Measurements from ENCODE around the gene TUBGCP6. TPM values are rescaled to one million over a fixed set of nuclear protein-coding genes. Genes with fewer than 3 reads are reported as not detected.

Gene TUBGCP6
- total and polyA plus RNA-seq, 8 donors = 37.8 to 112 (median 50.2) TPM

DNA sequence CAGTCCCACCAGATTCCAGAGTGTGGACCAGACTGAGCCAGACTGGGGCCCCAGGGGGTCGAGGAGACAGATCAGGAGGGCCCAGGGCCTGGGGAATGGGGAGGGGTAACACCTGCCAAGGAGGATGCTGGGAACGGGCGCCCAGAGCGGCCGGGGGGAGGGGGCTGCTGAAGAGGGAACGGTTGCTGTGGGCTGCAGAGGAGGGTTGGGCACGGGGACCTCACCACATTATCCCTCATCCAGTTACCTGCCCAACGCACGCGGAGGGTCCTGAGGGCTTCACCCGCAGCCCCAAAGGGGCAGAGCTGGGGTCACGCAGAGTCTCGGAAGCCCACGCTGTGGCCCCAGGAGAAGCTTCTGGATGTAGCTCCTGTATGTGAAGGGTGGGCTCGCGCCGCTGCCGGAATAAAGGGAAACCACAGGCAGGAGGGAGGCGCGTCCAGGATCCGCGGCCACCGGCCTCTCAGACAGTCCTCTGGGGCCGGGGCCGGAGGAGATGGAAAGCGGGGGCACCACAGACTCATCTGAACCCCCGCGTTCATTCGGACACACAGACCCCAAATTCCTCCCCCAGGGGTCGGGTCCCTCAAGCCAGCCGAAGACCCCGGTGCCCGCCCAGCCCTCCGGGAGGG lies 44.9 kb downstream of the TUBGCP6 start:
- H3K27me3 ChIP-seq = no peaks in the 10 kb centered on the region
- peak overlapping the region; percentile 81 to 95 (median 90) for H3K27ac ChIP-seq
- no peak for TF ChIP-seq EP300 (IDR thresholded peaks at IDR 0.05)
- no peak for TF ChIP-seq POLR2A (IDR thresholded peaks at IDR 0.05)
- no peak for TF ChIP-seq POLR2AphosphoS5 (IDR thresholded peaks at IDR 0.05)
- TF ChIP-seq, protein P1, sequence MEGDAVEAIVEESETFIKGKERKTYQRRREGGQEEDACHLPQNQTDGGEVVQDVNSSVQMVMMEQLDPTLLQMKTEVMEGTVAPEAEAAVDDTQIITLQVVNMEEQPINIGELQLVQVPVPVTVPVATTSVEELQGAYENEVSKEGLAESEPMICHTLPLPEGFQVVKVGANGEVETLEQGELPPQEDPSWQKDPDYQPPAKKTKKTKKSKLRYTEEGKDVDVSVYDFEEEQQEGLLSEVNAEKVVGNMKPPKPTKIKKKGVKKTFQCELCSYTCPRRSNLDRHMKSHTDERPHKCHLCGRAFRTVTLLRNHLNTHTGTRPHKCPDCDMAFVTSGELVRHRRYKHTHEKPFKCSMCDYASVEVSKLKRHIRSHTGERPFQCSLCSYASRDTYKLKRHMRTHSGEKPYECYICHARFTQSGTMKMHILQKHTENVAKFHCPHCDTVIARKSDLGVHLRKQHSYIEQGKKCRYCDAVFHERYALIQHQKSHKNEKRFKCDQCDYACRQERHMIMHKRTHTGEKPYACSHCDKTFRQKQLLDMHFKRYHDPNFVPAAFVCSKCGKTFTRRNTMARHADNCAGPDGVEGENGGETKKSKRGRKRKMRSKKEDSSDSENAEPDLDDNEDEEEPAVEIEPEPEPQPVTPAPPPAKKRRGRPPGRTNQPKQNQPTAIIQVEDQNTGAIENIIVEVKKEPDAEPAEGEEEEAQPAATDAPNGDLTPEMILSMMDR (IDR thresholded peaks at IDR 0.05) = no peak
- H3K9me3 ChIP-seq = no peaks in the 10 kb centered on the region
- DNase-seq = peak in 1 of 2 donors; percentile 33
- H3K4me1 ChIP-seq = peaks cover 17 to 48% (median 32%) of the 10 kb centered on the region in 4 donors
- intact Hi-C loops (cut with DNase I; ENCODE audit: low total_unique reads) = no loop called here
- WGBS, 5 donors = 8 to 15% (median 13%) methylated on average over 6 to 34 of the region's 34 CpGs
- H3K4me3 ChIP-seq = peak overlapping the region; percentile 86 to 94 (median 90)
- peaks cover 15 to 58% (median 50%) of the 10 kb centered on the region in 4 donors for H3K36me3 ChIP-seq

DNA sequence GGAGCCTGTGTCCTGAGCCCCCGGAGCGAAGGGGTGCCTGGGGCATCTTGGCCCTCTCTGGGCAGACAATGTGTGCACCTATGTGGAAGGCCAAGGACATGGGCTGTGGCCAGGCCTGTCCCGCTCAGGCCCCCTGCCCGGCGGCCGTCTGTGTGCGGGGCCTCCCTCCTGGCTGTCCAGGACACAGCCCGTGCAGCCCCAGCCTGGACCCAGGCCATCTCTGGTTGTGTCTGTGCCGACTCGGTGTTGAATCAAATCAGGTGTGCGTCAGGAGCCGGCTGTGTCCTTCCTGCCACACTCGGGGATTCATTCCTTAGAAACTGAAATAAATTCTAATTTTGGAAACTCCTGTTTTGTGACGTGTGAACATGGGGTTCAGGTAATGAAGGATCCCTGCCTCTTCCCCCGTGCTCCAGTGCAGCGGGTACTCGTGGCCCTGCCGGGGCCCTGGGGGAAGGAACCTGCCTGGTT lies 45.5 kb downstream of the TUBGCP6 start:
- Histone ChIP-seq H3K36me3 (peaks cover 21 to 60% (median 52%) of the 10 kb centered on the region in 4 donors), H3K27ac (peak overlapping the region in 3 of 5 donors; percentile 81 to 92 (median 90)), H3K9me3 (no peaks in the 10 kb centered on the region), H3K4me1 (peaks cover 17 to 42% (median 30%) of the 10 kb centered on the region in 4 donors), H3K27me3 (no peaks in the 10 kb centered on the region), H3K4me3 (peak overlapping the region in 2 of 4 donors; percentile 86 to 92)
- TF ChIP-seq, protein P1 (IDR thresholded peaks at IDR 0.05) = no peak
- TF ChIP-seq POLR2A (IDR thresholded peaks at IDR 0.05) = no peak
- no peak for TF ChIP-seq POLR2AphosphoS5 (IDR thresholded peaks at IDR 0.05)
- no peak for TF ChIP-seq EP300 (IDR thresholded peaks at IDR 0.05)
- WGBS, 5 donors = 69 to 81% (median 73%) methylated on average over 14 to 18 of the region's 18 CpGs
- intact Hi-C loops (cut with DNase I; ENCODE audit: low total_unique reads) = no loop called here
- no peak for DNase-seq

DNA sequence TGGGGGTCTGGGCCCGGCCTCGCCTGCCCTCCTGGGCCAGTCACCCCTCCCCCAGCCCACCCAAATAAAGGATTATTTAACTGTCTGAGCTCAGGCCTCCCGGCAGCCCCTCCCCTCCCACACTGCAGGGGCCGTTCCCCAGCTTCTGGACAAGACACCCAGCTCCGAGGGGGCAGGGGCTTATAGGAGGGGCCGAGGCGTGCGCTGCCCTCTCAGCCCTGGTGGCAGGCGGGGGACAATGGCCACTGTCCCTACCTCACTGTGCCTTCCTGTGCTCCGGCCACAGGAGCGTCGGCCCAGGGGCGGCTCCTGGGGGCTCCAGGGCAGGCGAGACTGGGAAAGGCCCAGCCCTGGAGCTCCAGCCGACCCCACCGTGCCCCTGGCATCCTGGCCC lies 46.2 kb downstream of the TUBGCP6 start:
- H3K4me3 ChIP-seq = no peak overlapping the region
- WGBS, 5 donors = 89 to 94% (median 91%) methylated on average over 10 to 16 of the region's 16 CpGs
- H3K4me1 ChIP-seq = peaks cover 17 to 42% (median 29%) of the 10 kb centered on the region in 4 donors
- H3K27me3 ChIP-seq = no peaks in the 10 kb centered on the region
- peaks cover 28 to 65% (median 58%) of the 10 kb centered on the region in 4 donors for H3K36me3 ChIP-seq
- TF ChIP-seq, protein P1 (IDR thresholded peaks at IDR 0.05) = no peak
- TF ChIP-seq EP300 (IDR thresholded peaks at IDR 0.05) = no peak
- TF ChIP-seq POLR2A (IDR thresholded peaks at IDR 0.05) = no peak
- TF ChIP-seq POLR2AphosphoS5 (IDR thresholded peaks at IDR 0.05) = no peak
- H3K27ac ChIP-seq = no peak overlapping the region
- intact Hi-C loops (cut with DNase I; ENCODE audit: low total_unique reads) = no loop called here
- no peak for DNase-seq
- no peaks in the 10 kb centered on the region for H3K9me3 ChIP-seq

DNA sequence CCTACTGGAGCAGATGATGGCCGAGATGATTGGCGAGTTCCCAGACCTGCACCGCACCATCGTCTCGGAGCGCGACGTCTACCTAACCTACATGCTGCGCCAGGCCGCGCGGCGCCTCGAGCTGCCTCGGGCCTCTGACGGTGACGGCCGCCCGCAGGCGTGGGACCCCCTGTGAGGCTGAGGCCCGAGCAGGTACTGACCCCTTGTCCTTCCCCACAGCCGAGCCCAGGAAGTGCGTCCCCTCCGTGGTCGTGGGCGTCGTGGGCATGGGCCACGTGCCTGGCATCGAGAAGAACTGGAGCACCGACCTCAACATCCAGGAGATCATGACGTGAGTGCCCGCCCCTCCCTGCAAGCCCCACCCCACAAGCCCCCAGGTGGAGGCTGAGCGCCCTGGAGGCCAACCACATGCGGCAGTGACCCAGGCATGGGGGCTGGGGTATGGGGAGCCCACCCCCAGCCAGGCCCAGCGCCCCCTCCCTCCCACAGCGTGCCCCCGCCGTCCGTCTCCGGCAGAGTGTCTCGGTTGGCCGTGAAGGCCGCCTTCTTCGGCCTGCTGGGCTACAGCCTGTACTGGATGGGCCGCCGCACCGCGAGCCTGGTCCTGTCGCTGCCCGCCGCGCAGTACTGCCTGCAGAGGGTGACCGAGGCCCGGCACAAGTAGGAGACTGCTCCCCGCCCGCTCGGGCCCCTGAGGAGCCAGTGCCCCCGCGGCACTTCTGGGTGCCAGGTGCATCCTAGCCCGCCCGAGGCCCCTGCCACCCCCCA lies 46.8 kb downstream of the TUBGCP6 start:
- Histone ChIP-seq H3K4me1 (peaks cover 17 to 43% (median 32%) of the 10 kb centered on the region in 4 donors), H3K4me3 (no peak overlapping the region), H3K9me3 (no peaks in the 10 kb centered on the region), H3K27me3 (no peaks in the 10 kb centered on the region), H3K27ac (no peak overlapping the region), H3K36me3 (peaks cover 29 to 65% (median 61%) of the 10 kb centered on the region in 4 donors)
- DNase-seq = no peak
- 92 to 96% (median 92%) methylated on average over 15 to 61 of the region's 61 CpGs for WGBS, 5 donors
- intact Hi-C loops (cut with DNase I; ENCODE audit: low total_unique reads) = no loop called here
- no peak for TF ChIP-seq POLR2A (IDR thresholded peaks at IDR 0.05)
- TF ChIP-seq, protein P1 (IDR thresholded peaks at IDR 0.05) = no peak
- TF ChIP-seq EP300 (IDR thresholded peaks at IDR 0.05) = no peak
- TF ChIP-seq POLR2AphosphoS5 (IDR thresholded peaks at IDR 0.05) = no peak

Measured in stomach (tissue), 9 donors.